ENCODE results near the gene MGST2.

- TF ChIP-seq CTCF (conservative IDR thresholded peaks at IDR 0.05; ENCODE audit: low read length): no peak
- TF ChIP-seq EZH2phosphoT487 (IDR thresholded peaks at IDR 0.05; ENCODE audit: borderline replicate concordance): no peak
Measured at GRCh38 chr4:139728840-139729239, 63.2 kb downstream of the MGST2 start.
